Subcutaneous adipose tissue (tissue), 4 donors: Measurements from ENCODE around the gene REV3L. TPM values are rescaled to one million over a fixed set of nuclear protein-coding genes. Genes with fewer than 3 reads are reported as not detected.

Experiments
- CTCF ChIP-seq: fragments of 450-650 bp; IDR thresholded peaks from one replicate; pipeline ENCODE4 v1.5.1; 2016; ENCODE audit warnings: low read depth, mild to moderate bottlenecking, control low read depth, antibody characterized with exemption, moderate library complexity
- total RNA-seq, 4 donors: library from RNA; depleted of rRNA; stranded (reverse); fragments of >200 nt; gene quantifications; one replicate each; pipeline ENCODE4 v1.1.0, GENCODE V29; 2016

The REV3L gene
- 100 to 1,000 TPM in 2 of 4 donors, 10 to 100 TPM in 2; 94.7 to 140 (median 106) TPM for total RNA-seq

DNA sequence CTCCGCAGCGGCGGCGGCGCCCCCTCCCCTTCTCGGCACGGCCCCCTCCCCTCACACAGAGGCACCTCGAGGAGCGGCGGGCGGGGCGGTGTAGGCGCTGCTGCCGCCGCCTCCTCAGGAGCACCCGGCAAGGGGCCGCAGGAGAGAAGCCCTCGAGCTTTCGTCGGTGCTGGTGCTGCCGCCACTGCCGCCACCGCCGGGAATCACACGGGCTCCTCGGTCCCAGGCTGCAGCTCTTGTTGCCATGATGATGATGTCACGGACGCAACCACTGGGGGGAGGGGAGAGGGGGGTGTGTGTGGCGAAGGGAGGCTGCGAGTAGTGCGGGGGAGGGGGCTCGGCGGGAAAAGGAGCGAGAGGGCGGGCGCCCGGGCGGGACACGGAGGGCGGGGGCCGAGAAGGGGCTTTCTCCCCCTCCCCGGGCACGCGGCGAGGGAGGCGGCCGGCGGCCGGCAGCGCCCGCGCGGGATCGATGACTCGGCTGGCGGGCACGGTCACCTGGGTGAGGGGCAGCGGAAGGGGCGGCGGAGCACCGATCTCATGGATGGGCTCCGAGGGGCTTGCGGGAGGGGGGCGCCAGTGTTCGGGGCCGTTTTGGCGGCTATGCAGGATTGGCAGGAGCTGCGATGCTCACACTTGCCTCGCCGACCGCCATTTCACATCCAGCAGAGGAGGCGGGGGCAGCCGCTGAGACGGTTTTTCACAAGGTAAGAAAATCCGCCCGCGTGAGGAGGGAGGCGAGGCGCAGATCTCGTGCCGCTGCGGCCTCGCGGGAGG is at the start of gene REV3L:
Gene REV3L (minus strand): TSS at position 260 of the 777 bp plus-strand sequence. CDS start 330 bp downstream, outside the sequence.
- TF ChIP-seq CTCF = no peak

DNA sequence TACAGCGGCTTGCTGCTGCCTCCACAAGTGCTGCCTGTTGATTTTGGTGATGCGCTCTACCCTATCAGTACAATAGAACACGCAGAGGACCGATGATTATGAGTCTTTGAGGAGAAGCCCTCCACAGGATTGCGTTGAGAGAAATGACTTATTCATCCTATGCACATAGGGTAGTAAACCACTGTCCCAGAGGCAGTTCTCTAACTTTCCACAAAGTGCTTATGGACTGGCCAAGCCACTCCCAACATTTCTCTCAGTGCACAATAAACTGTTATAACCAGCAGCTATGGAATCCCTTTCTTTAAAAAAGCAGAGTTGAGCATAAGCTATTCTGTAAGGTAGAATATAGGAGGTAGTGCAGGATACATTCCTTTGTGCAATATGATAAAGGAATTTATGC is 48.2 kb upstream of the REV3L start:
- TF ChIP-seq CTCF = no peak

DNA sequence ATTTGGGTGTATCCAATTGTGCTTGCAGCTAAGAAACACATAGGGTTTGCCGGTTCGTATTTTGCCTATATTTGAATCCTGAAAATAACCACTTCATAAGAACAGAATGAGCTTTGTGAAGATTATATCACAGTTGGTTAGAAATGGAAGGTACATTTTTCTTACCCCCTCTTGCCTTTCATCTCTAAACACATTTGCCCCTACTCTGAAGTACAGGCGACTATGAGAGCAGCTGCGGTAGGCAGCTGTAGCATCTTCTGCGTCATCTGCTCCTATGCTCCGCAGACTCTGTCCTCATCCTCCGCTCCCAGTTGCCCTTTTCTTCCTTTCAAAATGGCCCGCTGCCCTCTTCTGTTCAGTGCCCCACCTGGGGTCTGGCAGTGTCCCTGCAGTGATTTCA is 47.6 kb upstream of the REV3L start:
- TF ChIP-seq CTCF = no peak

- no peak for TF ChIP-seq CTCF
These were observed 47.2 kb upstream of the REV3L start for GRCh38 chr6:111530218-111530617.

GRCh38 chr6:111527367-111527766 is 44.3 kb upstream of the REV3L start:
- no peak for TF ChIP-seq CTCF

DNA sequence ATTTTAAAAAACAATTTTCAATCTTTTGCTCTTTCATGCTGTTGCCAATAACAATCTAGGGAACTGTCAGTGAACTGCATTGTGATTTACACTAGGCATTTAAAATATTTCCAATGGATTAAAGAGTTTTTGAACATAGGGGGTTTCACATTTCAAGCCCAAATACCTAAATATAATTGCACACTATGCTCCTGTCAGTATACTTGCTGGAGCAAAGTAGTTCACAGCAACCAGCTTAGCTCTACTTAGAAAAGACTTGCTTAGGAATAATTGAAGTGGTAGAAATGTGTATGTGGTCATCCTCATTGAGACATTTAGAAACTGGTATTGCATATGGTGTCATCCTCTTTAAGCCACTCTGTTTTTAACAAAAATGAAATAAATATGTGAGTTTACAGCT is 41.7 kb upstream of the REV3L start:
- no peak for TF ChIP-seq CTCF

- TF ChIP-seq CTCF = no peak
These were observed 41.2 kb upstream of the REV3L start for GRCh38 chr6:111524252-111524651.
